Heart right ventricle (tissue), 16 donors: ENCODE results near the gene PRMT7. TPM values are rescaled to one million over a fixed set of nuclear protein-coding genes. Genes with fewer than 3 reads are reported as not detected.
A peak's percentile ranks its signal among the peaks of the same experiment; 100 is the strongest.

ENCODE experiments used
- ATAC-seq, 8 donors: fragments of 200-7000 bp; cut with Tn5 transposase; one replicate each; pipeline ENCODE4 v1.9.1; 2020; ENCODE audit warnings: mild to moderate bottlenecking in 8 of 8, moderate library complexity in 8 of 8, moderate number of reproducible peaks in 1 of 8
- DNase-seq, 2 donors: peaks; one replicate each; pipeline ENCODE4 v3.0.0-alpha.2; 2020
- H3K27ac ChIP-seq, 10 donors: fragments of 200-600 bp; sonication (generic) in 2 of 10; one replicate each; pipeline versions ENCODE4 v1.5.0 to v1.8.0; 2020 to 2022; ENCODE audit warnings: mild to moderate bottlenecking in 3 of 10
- H3K27me3 ChIP-seq, 7 donors: fragments of 200-600 bp; one replicate each; pipeline ENCODE4 v1.8.0; 2021 to 2022; ENCODE audit warnings: mild to moderate bottlenecking in 2 of 7
- H3K36me3 ChIP-seq, 9 donors: fragments of 200-600 bp; sonication (generic) in 1 of 9; one replicate each; pipeline versions ENCODE4 v1.5.0 to v1.8.0; 2020 to 2022; ENCODE audit warnings: mild to moderate bottlenecking in 2 of 9
- H3K4me1 ChIP-seq, 9 donors: fragments of 200-600 bp; sonication (generic) in 1 of 9; one replicate each; pipeline versions ENCODE4 v1.5.0 to v1.8.0; 2020 to 2022; ENCODE audit warnings: mild to moderate bottlenecking in 4 of 9
- H3K4me3 ChIP-seq, 10 donors: fragments of 200-600 bp; sonication (generic) in 2 of 10; one replicate each; pipeline versions ENCODE4 v1.5.0 to v1.8.0; 2020 to 2022; ENCODE audit warnings: mild to moderate bottlenecking in 7 of 10, moderate library complexity in 2 of 10
- H3K9me3 ChIP-seq, 11 donors: fragments of 200-600 bp in 10 of 11; sonication (generic) in 2 of 11; one replicate each; pipeline versions ENCODE4 v1.5.0 to v1.8.0; 2013 to 2022; ENCODE audit warnings: mild to moderate bottlenecking in 2 of 11, control low read depth in 1 of 11, moderate library complexity in 1 of 11
- WGBS, 2 donors: extraction: QIAGEN DNeasy Blood & Tissue Kit; methylation state at CpG; one replicate each; pipeline ENCODE4 v1.1.7; 2013; ENCODE audit warnings: inconsistent platforms in 1 of 2; 5-methylcytosine and 5-hydroxymethylcytosine counted together
- intact Hi-C, 10 donors: fragments of 100-400 bp; cut with DNase I; formaldehyde crosslinking; loops; one replicate each; pipeline versions ENCODE4 v1.11.1 to v1.14.2; 2022
- polyA plus RNA-seq, 2 donors: library from polyadenylated mRNA; stranded (reverse); fragments of 200-250 nt; gene quantifications; one replicate each; pipeline ENCODE4 v1.2.3, GENCODE V29; 2013
- total RNA-seq, 10 donors: library from RNA; stranded (reverse); fragmentation: NEBNext Ultra II Directional in 3 of 10; extraction: Animal tissue kit (Norgen Biotek cat#: 25700) in 3 of 10; gene quantifications; one replicate each; pipeline versions ENCODE4 v1.2.1 to v1.2.4, GENCODE V29; 2021 to 2023
- TF ChIP-seq, protein P1 (sequence below), 9 donors: fragments of 200-600 bp; sonication (generic) in 2 of 9; IDR thresholded peaks; one replicate each; pipeline versions ENCODE4 v1.5.0 to v1.8.0; 2021 to 2022; ENCODE audit warnings: antibody characterized with exemption in 9 of 9, mild to moderate bottlenecking in 5 of 9, moderate library complexity in 1 of 9
- donor health status: Arrhythmogenic right ventricular cardiomyopathy.
- donor health status: ischemic (EF 13 %, LVEDD 7.1; RV severe dilation, severe dysfunction).
- donor health status: healthy with polysubstance abuse.
- donor health status: DM: no; HTN: yes; CAD: no.
- donor health status: DM: no; HTN: no; CAD: no.
- donor health status: ischemic (EF 25% LVEDD 6.9; RV normal size, moderate dysfunction).
- donor health status: ischemic (EF 25% LVEDD 5.7; RV mildly dilated, moderate dysfunction).
- donor health status: healthy.
- donor health status: DM: yes; HTN: yes; CAD: no.
- donor health status: Ischemic cardiomyopathy.
- donor health status: ischemic (EF 35%, LVEDD 5.7; RV mildly dilated, moderate dysfunction).
- donor health status: nonischemic (EF 11% LVEDD 7.7; RV severe dilation, severe dysfunction).
- donor health status: DM: yes; HTN: yes; CAD: no.
- donor health status: PGD.
- donor health status: ischemic (EF 29% LVEDD 5.4; RV normal size, mild dysfunction).
- donor health status: nonischemic (EF 23%, LVEDD 6.1; RV moderate dilation, normal function).

Gene PRMT7
- total and polyA plus RNA-seq, 12 donors: 18.1 to 57.8 (median 30.7) TPM

DNA sequence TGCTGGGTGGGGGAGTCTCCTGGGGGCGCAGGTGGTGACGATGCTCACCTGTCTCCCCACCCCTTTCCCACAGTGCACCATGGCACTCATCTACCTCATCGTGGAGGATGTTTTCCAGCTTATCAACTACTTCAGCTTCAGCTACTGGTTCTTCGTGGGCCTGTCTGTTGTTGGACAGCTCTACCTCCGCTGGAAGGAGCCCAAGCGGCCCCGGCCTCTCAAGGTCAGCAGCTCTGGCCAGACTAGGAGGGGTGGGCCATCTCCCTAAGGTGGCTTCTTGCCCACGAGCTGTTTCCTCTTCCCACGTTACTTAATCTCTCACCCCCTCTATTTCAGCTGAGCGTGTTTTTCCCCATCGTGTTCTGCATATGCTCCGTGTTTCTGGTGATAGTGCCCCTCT is 14.5 kb upstream of the PRMT7 start:
- 42 to 47% methylated on average over 12 of the region's 12 CpGs for WGBS, 2 donors
- H3K27me3 ChIP-seq: no peaks in the 10 kb centered on the region
- intact Hi-C loops: loop anchor here in 2 of 10 donors (5.0 kb wide), 1 partner anchor 34 kb away; the partner anchor contains the start of gene SLC7A6 (in 2 of the 2)
- H3K36me3 ChIP-seq: peaks cover 0 to 98% (median 83%) of the 10 kb centered on the region in 9 donors
- no peaks in the 10 kb centered on the region for H3K9me3 ChIP-seq
- H3K4me1 ChIP-seq: peaks cover 0 to 68% (median 50%) of the 10 kb centered on the region in 9 donors
- H3K4me3 ChIP-seq: no peak overlapping the region
- peak overlapping the region in 9 of 10 donors; percentile 19 to 82 (median 49) for H3K27ac ChIP-seq
- DNase-seq (peak; percentile 45 to 51), ATAC-seq (peak; percentile 16 to 64 (median 52))
- TF ChIP-seq, protein P1, sequence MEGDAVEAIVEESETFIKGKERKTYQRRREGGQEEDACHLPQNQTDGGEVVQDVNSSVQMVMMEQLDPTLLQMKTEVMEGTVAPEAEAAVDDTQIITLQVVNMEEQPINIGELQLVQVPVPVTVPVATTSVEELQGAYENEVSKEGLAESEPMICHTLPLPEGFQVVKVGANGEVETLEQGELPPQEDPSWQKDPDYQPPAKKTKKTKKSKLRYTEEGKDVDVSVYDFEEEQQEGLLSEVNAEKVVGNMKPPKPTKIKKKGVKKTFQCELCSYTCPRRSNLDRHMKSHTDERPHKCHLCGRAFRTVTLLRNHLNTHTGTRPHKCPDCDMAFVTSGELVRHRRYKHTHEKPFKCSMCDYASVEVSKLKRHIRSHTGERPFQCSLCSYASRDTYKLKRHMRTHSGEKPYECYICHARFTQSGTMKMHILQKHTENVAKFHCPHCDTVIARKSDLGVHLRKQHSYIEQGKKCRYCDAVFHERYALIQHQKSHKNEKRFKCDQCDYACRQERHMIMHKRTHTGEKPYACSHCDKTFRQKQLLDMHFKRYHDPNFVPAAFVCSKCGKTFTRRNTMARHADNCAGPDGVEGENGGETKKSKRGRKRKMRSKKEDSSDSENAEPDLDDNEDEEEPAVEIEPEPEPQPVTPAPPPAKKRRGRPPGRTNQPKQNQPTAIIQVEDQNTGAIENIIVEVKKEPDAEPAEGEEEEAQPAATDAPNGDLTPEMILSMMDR (IDR thresholded peaks at IDR 0.05): no peak

DNA sequence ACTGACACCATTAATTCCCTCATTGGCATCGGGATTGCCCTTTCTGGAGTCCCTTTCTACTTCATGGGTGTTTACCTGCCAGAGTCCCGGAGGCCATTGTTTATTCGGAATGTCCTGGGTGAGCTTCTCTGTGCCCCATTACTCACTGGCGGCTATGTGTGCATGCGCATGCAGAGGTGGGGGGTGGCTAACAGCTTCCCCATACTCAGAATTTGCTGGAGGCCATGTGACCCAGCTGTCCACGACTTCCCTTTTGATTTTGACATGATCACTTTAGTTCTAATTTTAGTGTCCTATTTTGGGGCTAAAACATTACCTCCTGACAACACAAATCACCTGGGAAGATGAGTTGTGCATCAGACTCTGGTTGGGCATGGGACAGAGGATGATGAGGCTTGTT is 14.1 kb upstream of the PRMT7 start:
- Histone ChIP-seq H3K27me3 (no peaks in the 10 kb centered on the region), H3K4me1 (peaks cover 0 to 67% (median 48%) of the 10 kb centered on the region in 9 donors), H3K36me3 (peaks cover 0 to 100% (median 86%) of the 10 kb centered on the region in 9 donors), H3K9me3 (no peaks in the 10 kb centered on the region), H3K27ac (peak overlapping the region in 8 of 10 donors; percentile 20 to 82 (median 54)), H3K4me3 (no peak overlapping the region)
- 70 to 77% methylated on average over 6 of the region's 6 CpGs for WGBS, 2 donors
- ATAC-seq (peak in 1 of 8 donors; percentile 7), DNase-seq (no peak)
- TF ChIP-seq, protein P1 (IDR thresholded peaks at IDR 0.05): no peak
- intact Hi-C loops: loop anchor here in 2 of 10 donors (5.0 kb wide), 1 partner anchor 34 kb away; the partner anchor contains the start of gene SLC7A6 (in 2 of the 2)

DNA sequence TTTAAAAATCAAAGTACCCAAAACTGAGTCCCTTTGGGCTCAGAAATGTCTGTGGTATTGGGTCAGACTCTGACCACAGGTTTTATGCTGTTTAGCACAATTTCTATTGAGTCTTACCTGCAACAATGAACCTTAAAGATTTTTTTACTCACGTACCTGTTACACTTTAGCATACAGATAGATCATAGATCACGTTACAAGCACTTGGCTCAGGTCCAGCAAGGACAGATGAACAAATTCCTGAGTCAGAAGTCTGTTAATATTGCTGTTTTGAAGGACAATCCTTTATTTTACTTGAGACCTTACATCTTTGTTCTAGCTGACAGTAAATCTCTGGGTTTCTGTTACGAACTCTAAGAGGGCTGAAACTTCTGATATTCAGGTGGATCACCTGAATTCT is 12.9 kb upstream of the PRMT7 start:
- H3K4me3 ChIP-seq: no peak overlapping the region
- TF ChIP-seq, protein P1 (IDR thresholded peaks at IDR 0.05): no peak
- WGBS, 2 donors: 57 to 62% methylated on average over 3 of the region's 3 CpGs
- peaks cover 0 to 100% (median 87%) of the 10 kb centered on the region in 9 donors for H3K36me3 ChIP-seq
- intact Hi-C loops: loop anchor here in 2 of 10 donors (5.0 kb wide), 1 partner anchor 36 kb away; the partner anchor contains the start of gene SLC7A6 (in 2 of the 2)
- peaks cover 0 to 59% (median 48%) of the 10 kb centered on the region in 9 donors for H3K4me1 ChIP-seq
- no peak for ATAC-seq
- H3K27ac ChIP-seq: peak overlapping the region in 8 of 10 donors; percentile 23 to 82 (median 72)
- H3K27me3 ChIP-seq: no peaks in the 10 kb centered on the region
- no peak for DNase-seq
- H3K9me3 ChIP-seq: no peaks in the 10 kb centered on the region

DNA sequence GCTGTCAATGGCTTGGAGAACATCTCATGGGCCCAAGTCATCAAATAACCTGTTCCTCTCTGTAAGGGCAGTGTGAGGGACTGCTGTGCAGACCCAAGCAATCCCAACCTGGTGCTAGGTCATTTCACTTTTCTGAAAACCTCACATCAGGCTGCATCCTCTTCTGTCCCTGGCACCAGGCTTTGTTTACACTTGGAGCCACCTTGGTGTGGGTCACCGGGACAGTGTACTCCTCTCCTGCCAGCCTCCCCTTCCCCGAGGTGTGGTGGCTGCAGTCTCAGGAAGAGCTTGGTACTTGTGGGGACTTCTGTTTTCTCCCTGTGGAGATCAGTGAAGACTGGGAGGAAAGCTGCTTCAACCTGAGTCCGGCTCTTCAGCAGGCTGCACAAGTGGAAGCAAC is 12.5 kb upstream of the PRMT7 start:
- WGBS, 2 donors: 67 to 78% methylated on average over 3 of the region's 3 CpGs
- peak overlapping the region in 9 of 10 donors; percentile 23 to 82 (median 71) for H3K27ac ChIP-seq
- DNase-seq: no peak
- intact Hi-C loops: loop anchor here in 2 of 10 donors (5.0 kb wide), 1 partner anchor 36 kb away; the partner anchor contains the start of gene SLC7A6 (in 2 of the 2)
- H3K36me3 ChIP-seq: peaks cover 0 to 100% (median 87%) of the 10 kb centered on the region in 9 donors
- ATAC-seq: peak in 1 of 8 donors; percentile 18
- peaks cover 0 to 59% (median 48%) of the 10 kb centered on the region in 9 donors for H3K4me1 ChIP-seq
- no peak overlapping the region for H3K4me3 ChIP-seq
- no peaks in the 10 kb centered on the region for H3K9me3 ChIP-seq
- TF ChIP-seq, protein P1 (IDR thresholded peaks at IDR 0.05): no peak
- no peaks in the 10 kb centered on the region for H3K27me3 ChIP-seq
